A549 (cell line): ENCODE results near the gene KCNB1.

Experiments
- CEBPB ChIP-seq, 2 experiments: fragments of >200 bp in 1 of 2; sonication (Bioruptor Twin) in 1 of 2; formaldehyde crosslinking in 1 of 2; IDR thresholded peaks; 2 replicates each; pipeline ENCODE4 v1.6.1; 2012 to 2016
- CHD2 ChIP-seq: fragments of 150-350 bp; IDR thresholded peaks from 2 replicates; pipeline ENCODE4 v1.6.1; 2014; ENCODE audit warnings: low read length; ENCODE audit not compliant: partially characterized antibody
- CTCF ChIP-seq: fragments of >200 bp; sonication (Bioruptor Twin); formaldehyde crosslinking; IDR thresholded peaks from 3 replicates; pipeline ENCODE4 v1.5.1; 2016
- EP300 ChIP-seq, 2 experiments: fragments of >200 bp; sonication (Bioruptor Twin); formaldehyde crosslinking; IDR thresholded peaks; 2 replicates in 1 of 2; 3 replicates in 1 of 2; pipeline ENCODE4 v1.6.1; 2016 to 2017
- PBX3 ChIP-seq: IDR thresholded peaks from 2 replicates; pipeline ENCODE4 v1.6.1; 2012
- PHF8 ChIP-seq: fragments of 200-600 bp; sonication (generic); IDR thresholded peaks from 2 replicates; pipeline ENCODE4 v1.6.1; 2016; ENCODE audit warnings: low read depth, mild to moderate bottlenecking, antibody characterized with exemption, moderate library complexity, borderline replicate concordance
- POLR2A ChIP-seq: IDR thresholded peaks from 2 replicates; pipeline ENCODE4 v1.6.1; 2012; ENCODE audit warnings: mild to moderate bottlenecking, low read length
- RAD21 ChIP-seq, 2 experiments: fragments of >200 bp in 1 of 2; sonication (Bioruptor Twin) in 1 of 2; formaldehyde crosslinking in 1 of 2; IDR thresholded peaks in 1 of 2; conservative IDR thresholded peaks in 1 of 2; 2 replicates in 1 of 2; 3 replicates in 1 of 2; pipeline ENCODE4 v1.6.1; 2012 to 2018; ENCODE audit warnings: inconsistent platforms in 1 of 2
- RNF2 ChIP-seq: fragments of 200-600 bp; sonication (generic); IDR thresholded peaks from 2 replicates; pipeline ENCODE4 v1.6.1; 2016; ENCODE audit warnings: low read depth, mild to moderate bottlenecking, antibody characterized with exemption, moderate library complexity, borderline replicate concordance
- SMC3 ChIP-seq: fragments of >200 bp; sonication (Bioruptor Twin); formaldehyde crosslinking; IDR thresholded peaks from 3 replicates; pipeline ENCODE4 v1.6.1; 2018; ENCODE audit warnings: inconsistent platforms
- TFCP2L1 ChIP-seq: fragments of 250-450 bp; sonication (Bioruptor Pico); IDR thresholded peaks from 2 replicates; pipeline ENCODE4 v1.5.0; 2021; ENCODE audit warnings: mild to moderate bottlenecking

GRCh38 chr20:49426395-49426794, 56.1 kb downstream of the KCNB1 start:
- TF ChIP-seq PBX3, result no peak
- TF ChIP-seq CTCF, result no peak
- no peak for TF ChIP-seq RNF2
- TF ChIP-seq EP300 (IDR thresholded peaks at IDR 0.05), result no peak
- TF ChIP-seq CHD2, result no peak
- no peak for TF ChIP-seq SMC3
- no peak for TF ChIP-seq RAD21 (conservative IDR thresholded peaks at IDR 0.05 in 1 of 2, IDR thresholded peaks at IDR 0.05 in 1 of 2)
- TF ChIP-seq POLR2A, result no peak
- TF ChIP-seq PHF8, result no peak
- TF ChIP-seq TFCP2L1 (CRISPR knock-in tag), result no peak
- TF ChIP-seq CEBPB (IDR thresholded peaks at IDR 0.05), result no peak
